ENCODE data around the gene CACNA1D.

DNA sequence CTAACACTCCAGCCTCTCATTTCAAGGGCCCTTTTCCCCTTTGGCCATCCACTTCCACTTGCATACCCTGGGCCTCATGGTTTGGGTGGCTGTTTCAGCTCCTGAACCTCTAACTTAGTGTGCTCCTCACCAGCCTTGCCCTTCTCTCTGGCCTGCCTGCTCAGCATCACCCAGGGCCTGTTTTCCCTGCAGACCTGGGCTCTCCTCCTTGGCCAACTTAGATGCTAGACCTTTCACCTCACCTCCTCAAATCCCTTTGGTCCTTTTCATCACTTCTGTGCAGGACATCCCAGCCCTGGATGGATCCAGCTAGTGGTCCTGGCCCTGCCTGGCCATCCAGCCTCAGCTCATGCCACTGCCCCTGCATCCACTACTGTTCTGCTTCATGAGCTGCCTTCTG is 95.4 kb downstream of the CACNA1D start:
- TF ChIP-seq POLR2AphosphoS5 (IDR thresholded peaks at IDR 0.05; ENCODE audit: borderline replicate concordance, low read depth, low read length) (no peak), EZH2 (IDR thresholded peaks at IDR 0.05) (no peak)
